Stimulated activated CD8-positive, alpha-beta memory T cell treated with anti-CD3 and anti-CD28 coated beads, Interleukin-2, amount 100 ng/mL, for 1 hour (primary cell): ENCODE measurements around the gene BCAS3.

Experiments used
- DNase-seq, 2 donors: peaks; one replicate each; pipeline ENCODE4 v3.0.0-alpha.2; 2020; ENCODE audit warnings: low read depth in 2 of 2

The BCAS3 gene

DNA sequence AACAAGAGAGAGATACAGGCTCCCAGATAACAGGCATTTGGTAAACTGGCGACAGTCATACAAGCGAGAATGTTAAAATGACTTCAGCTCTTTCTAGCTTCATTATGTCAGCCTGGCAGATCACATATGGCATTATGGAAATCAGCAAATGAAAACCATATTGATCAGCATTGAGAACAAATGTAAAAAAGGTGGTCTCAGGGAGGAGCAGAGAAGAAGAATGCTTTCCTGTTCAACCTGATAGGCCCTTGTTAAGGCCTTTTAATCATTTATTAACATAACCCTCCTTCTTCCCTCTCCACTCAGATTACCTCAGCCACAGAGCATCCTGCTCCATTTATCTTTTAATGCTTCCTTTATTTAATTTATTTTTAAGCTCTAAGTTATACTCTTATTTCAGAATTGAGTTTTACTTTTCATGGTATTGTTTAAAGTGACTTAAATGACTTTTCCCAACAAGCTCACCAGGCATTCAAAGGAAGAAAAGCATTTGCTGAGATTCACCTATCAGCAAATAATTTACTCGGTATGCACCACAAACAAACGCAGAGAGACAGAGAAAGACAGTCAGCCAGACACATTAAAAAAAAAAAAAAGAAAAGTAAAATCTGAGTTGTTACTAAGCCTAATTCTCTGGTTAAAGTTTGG lies 478.1 kb downstream of the BCAS3 start:
- DNase-seq, result no peak

DNA sequence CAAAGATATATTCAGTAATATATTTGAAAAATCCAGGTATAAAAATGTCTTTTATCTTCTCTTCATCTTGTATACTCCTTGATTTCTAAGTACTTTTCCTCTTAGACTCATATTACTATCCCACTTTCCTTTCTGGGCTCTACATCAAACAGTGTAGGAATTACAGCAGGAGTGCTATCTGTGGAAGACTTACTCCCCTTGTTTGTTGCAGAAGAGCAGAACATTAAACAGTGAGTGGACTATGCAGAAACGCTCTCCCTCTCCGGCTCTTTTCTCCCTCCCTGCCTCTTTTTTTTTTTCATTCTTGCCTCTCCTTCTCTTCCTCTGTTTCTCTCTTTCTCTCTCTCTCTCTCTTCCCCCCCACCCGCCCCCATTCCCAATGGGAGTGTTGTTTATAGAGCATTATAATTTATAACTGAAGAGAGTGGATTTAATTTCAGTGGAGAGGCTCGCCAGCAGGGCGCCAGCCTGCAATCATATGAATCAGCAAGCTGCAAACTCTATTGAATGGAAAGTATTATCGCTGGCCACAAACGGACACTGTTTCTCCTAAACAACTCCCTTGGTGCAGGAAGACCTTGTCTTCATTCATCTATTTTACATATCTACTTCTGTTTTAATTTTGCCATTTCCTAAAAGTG lies 479.7 kb downstream of the BCAS3 start:
- no peak for DNase-seq

DNA sequence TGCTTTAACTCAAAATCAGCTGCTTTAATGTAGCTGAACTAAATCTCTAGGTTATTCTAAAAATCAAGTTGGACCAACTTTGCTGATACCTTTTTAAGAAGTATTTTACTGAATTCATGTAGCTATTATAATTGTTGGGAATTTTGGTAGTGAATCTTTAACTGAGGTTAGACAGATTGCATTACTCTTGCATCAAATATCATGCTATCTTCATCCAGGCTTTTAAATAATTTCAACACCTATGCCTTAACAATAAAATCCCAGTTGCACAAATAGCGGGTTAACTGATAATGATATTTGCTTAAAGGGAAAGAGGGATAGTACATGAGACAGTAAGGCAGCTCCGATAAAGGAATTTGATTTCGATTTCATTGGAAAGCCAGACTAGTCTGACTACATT lies 480.7 kb downstream of the BCAS3 start:
- DNase-seq, result no peak

DNA sequence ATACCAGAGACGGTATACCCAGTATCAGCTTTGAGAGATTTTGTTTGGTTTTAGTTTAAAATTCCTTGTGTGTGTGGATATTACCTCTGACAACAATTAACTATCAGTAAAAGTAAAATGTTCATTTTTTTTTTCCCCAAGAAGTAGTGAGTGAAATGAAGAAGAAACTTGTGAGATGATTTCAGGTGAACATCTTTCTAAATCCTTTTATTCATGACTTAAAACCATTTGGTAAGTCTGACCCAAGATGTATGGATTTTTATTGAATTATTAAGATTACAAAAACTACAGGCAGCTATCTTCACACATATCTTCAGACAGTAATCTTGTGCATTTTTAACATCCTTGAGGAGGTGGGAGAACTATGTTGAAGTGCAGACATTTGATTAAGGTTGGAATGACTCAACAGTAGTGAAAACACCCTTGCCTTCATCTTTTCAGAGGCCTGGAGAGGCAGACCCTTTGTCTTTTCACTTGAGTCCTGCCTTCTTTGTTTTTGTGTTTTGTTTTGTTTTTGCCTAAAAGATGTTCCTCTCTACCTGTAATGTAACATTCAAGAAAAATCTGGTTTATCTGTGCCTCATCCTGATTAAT lies 481.7 kb downstream of the BCAS3 start:
- no peak for DNase-seq

DNA sequence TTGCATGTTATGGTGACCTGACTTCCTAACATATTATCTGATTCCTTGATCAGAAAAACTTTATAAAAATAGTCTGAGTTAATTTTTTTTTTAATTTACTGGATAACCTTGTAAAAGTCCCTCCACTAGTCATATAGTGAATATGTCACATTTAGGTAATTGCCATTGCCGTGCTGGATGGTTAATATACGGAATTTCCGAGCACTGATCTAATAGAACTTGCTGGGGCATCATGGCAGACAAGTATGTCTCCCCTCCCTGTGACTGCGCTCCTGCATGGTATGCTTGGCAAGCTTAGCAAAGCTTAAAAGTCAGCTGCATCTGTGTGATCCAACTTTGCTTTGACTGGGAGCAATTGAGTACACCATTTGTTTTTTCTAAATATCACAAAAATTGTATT lies 482.6 kb downstream of the BCAS3 start:
- no peak for DNase-seq

DNA sequence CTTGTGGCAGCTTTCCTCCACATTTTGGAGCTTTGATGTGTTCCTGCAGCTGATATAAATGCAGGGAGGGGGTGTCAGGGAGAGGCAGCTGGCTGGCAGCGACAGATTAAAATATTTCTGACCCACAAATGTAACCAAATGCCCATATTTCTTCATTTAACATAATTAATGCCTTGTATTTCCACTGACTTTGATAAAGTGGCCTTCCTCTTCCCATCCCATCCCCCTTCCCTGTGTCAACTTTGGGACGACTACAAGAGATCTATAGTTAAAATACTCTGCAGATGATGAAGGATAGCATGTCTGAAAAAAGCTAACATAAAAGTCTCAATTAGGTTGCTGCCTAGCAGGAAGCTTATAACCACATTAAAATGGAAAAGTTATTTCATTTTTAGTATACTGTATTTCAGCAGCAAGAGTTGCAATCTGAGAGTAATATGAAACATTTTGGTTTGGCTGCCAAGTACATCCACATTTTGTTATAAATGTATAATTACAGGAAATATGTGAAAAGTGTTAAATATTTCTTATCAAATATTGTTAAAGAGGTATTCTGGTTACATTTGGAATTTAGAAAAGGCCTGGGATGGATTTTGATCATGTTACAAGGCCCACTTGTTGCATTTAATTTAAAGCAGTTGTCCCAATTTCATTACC lies 483.3 kb downstream of the BCAS3 start:
- DNase-seq, result no peak

DNA sequence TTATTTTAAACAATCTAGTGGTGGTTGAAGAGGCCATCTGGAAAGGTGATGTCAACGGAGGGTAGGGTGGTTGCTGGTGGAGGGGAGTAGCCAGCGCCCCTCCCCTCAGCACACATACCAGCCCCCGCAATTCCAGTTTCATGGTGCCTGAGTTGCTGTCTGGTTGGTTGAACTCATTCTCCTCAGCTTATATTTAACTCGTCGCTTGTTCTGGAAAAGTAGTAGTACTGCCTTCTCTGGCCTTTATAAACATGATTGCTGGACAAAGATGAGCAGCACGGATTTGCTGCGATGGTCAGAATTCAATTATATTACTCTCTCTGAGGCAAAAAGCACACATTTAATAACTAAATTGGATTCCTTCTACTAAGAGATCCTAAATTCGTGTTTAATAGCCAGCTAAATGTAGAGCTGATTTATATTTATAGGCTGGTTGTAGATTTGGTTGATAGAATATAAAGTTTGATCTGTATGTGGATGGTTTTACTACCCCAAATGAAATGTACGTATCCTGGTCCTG lies 484.0 kb downstream of the BCAS3 start:
- DNase-seq, result no peak

DNA sequence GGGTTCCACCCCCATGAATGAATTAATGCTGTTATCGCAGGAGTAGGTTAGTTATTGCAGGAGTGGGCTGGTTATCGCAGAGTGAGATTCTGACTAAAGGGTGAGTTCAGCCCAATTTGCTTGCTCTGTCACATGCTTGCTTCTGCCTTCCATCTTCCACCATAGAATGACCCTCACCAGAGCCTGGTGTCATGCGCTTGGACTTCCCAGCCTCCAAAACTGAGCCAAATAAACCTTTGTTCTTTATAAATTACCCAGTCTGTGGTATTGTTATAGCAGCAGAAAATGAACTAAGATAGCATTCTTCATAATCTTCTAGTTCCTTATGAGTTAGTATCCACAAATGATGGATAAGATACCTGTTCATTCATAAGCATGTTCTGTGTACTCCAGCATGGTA lies 486.9 kb downstream of the BCAS3 start:
- no peak for DNase-seq

DNA sequence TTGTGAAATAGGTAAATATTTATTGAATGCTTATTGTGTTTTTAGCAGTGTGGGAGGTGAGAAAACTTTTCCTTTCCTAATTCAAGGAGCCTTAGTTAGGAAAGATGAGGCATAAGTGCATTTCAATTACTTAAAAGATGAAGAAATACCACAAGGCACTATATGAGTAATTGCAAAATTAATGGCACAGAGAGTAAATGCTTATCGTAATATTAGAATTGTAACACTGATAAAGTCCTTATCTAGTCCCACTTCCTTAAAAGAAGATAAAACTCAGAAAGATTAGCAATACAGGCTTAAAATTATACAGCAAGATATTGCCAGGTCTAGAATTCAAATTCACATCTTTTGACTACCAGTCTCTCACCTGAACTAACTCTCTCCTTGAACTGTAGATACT lies 489.4 kb downstream of the BCAS3 start:
- DNase-seq, result no peak

DNA sequence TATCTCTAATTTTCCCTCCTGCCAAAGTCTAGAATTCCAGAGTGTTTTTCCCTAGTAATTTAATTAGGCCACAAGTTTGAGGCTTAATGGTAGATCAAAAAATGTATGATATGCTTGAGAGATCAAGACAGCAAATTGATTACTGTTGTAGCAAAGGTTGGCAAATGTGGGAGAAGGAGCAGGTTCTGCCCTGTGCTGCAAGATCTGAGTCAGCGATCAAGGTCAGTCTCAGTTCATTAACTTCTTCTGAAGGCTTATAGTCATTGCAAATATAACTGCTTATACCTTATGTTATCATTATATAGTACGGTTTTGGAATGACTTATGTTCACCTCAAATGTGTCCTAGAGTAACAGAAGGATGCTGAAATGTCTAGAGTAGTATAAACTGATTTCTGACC lies 490.9 kb downstream of the BCAS3 start:
- no peak for DNase-seq

DNA sequence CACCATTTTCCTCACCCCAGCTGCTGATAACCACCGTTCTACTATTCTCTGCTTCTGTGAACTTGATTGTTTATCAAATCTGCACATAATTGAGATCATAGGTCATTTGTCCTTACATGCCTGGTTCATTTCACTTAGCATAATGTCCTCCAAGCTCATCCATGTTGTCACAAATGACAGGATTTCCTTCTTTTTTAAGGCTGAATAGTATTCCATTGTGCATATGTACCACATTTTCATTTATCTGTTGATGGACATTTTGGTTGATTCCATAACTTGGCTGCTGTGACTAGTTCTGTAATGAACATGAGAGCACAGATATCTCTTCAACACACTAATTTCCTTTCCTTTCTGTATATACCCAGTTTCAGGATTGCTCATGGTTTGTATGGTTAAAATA lies 496.7 kb downstream of the BCAS3 start:
- DNase-seq, result no peak

DNA sequence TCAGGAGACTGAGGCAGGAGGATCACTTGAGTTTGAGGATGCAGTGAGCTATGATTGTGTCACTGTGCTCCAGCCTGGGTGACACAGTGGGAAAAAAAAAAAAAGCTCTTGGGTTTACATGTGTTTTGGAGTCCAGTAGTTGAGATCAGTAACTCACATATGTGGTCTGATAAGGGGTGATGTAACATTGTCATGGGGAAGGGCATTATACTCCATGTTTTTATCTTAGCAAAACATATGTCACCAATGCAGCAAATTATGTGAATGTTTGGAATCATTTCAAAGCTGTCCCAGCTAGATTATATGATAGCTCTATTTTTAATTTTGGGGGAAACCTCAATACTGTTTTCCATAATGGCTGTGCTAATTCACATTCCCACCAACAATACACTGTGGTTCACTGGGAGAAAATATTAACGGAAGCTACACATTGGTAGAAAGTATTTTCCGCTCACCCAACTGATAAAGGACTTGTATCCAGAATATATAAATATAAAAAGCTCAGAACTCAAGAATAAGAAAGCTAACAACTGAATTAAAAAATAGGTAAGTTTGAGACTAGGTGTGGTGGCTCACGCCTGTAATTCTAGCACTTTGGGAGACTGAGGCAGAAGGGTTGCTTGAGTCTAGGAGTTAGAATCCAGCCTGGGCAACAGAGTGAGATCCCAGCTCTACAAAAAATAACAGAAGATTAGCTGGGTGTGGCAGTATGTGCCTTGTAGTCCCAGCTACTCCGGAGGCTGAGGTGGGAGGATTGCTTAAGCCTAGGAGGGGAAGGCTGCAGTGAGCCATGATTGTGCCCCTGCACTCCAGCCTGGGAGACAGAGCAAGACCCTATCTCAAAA lies 497.9 kb downstream of the BCAS3 start:
- no peak for DNase-seq

DNA sequence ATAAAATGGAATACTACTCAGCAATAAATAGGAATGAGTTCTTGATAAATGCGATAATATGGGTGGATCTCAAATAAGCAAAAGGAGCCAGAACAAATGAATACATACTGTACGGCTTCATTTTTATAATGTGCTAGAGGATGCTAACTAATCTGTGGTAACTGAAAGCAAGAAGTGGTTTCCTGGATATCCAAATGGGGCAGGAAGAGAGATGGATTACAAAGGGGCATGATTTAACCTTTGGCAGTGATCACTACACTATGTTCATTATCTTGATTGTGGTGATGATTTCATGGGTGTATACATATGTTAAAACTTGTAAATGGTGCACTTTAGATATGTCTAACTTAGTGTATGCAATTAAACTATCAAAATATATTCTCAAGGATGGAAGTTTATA lies 499.7 kb downstream of the BCAS3 start:
- no peak for DNase-seq

DNA sequence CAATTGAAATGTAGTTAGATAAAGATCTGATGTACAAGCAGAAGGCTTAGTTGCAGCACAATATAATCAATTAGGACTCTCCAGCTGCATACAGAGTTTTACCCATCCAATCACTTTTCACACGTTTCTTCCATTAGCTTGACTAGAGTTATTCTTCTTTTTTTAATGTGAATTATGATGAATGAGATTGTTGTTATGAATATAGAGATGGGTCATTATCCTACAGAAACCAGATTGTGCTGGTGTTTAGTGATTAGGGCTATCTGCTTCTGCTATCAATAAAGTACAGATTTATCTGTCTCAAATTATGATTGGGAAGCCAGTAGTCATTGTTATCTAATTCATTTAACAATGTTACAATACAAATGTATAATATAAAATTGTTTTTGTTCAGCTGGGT lies 500.6 kb downstream of the BCAS3 start:
- DNase-seq, result no peak

DNA sequence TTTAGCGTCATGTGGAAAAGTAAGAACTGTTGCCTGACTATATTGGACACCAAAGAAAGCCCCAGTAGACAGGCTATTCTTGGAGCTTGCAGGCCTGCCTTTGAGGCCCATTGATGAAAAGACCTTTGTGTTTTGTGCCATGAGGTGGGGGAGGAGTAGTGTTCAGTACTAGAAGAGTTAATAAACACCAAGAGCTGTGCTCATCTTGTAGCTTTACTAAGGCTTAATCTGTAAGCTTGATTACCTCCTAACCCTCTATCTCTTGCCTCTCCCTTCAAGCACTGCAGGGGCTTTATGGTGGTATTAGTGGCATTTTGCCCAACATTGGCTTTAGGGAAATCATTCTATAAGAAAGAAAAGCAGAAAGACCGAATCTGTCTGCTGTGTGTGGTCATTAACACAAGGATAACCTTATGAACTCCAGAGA lies 501.7 kb downstream of the BCAS3 start:
- DNase-seq, result no peak

DNA sequence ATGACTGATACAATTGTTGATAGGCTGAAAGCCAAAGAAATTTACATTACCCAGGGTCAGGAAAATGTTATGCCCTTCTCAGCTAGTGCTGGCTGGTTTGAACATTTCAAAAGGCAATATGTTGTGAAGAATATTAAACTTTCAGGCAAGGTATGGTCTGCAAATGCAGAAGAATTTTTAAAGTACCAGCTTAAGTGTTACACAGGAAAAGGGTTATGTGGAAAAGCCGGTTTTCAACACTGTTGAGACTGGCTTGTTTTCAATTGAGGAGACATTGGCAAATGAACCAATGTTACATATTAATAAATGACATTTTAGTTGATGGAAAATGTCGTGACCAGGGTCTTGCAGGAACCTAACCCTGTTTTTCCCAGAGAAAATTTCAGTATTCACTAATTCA lies 506.1 kb downstream of the BCAS3 start:
- DNase-seq, result no peak

DNA sequence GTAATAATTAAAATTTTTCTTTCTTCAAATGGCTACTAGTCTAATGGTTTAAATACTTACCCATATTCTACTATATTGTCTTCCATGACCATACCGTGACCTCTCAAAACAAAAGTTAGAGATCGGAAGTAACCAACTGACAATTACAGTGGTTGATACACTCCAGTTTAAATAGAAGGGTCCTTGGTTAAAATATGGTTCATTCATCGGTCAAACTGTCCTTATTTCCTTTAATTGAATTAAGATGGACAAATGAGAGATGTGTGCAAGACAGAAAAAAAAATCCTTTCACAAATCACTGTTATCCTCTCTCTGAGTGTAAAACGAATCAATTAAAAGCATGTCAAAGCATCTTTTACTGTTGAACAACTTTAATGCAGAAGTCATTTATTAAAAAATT lies 507.7 kb downstream of the BCAS3 start:
- DNase-seq, result no peak

DNA sequence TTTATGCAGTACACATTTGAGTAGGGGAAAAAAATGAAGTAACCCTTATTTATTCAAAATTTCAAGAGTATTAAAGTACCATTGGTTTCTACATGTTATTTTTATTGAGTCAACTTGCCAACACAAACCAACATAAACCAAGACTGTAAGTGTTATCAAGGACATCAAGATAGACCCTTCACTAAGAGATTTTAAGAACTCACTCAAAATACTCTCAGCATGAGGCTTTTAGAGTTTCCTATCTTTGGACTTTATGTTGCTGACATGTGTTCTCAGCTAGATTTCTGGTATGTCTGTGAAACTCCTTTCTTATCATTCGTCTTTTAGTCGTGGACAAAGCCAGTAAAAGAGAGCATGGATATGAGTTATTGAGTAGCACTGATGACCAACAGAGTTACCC lies 509.4 kb downstream of the BCAS3 start:
- DNase-seq, result no peak

DNA sequence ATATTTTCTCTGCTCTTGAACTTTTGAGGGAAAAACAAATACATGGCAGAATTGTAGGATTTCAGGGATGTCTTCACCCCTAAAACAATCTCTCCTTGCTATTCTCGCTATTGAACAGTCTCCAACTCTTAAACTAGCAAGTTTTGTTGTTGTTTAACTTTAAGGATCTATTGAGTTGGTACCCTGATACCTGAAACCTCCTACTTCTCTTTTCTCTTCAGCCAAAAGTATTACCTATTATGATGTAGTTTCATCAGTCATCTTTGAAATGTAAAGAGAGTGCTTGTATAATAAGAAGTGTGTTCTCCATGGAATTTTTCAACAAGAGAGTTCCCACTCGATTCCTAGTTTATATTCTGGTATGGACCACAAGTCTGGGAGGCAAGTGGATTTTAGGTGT lies 510.4 kb downstream of the BCAS3 start:
- DNase-seq, result no peak

DNA sequence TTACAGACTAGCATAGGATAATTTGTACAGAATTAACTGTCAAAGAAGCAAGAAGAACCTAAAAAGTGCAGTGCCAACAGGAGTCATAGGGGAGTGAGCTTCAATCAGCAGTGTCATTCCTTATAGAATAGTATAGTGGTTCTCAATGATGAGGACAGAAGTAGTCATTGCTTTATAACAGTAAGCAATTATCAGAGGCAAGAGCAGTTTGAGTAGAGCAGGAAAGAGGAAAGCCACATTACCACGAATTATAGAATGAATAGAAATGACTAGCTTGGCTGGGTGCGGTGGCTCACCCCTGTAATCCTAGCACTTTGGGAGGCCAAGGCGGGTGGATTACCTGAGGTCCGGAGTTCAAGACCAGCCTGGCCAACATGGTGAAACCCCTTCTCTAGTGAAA lies 512.3 kb downstream of the BCAS3 start:
- no peak for DNase-seq

DNA sequence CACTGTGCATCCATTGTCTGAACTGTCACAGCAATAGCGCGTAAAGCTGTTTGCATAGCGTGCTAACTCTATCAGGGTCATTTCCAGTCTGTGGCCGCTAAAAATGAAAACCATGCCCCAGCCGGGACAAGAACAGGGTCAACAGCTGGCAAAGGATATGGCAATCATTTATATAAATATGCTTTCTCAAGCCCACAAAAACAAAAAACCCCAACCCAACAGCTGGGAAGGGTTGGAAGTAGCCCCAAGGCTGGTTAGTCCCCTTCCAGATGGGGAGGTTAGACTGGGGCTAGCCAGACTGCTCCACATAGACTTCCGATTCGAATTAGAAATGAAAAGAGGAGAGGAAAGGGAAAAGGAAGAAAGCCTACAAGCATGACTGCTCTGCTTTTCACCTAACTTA lies 518.7 kb downstream of the BCAS3 start:
- no peak for DNase-seq

DNA sequence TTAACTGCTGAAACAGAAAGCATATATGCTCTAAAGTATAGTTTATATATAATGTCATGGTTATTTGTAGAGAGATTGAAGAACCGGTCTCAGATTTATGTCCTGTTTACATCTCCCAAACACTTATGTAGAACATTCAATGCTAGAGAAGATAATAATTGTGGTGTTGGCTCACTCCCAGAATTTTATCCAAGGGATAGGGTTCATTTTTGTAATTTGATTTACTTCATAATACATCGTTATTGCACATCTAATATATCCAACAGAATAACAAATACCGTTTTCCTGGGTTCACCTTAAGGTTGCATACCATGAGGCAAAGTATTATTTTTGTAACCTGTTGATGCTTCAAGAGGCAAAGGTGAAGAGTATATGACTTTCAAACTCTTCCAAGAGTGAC lies 519.1 kb downstream of the BCAS3 start:
- DNase-seq, result no peak
